MCF 10A (cell line): ENCODE data around the gene GAL. TPM values are rescaled to one million over a fixed set of nuclear protein-coding genes. Genes with fewer than 3 reads are reported as not detected.

Source experiments
- BruUV-seq: library from RNA; stranded (reverse); fragments of 400-500 nt; replicated peaks from 2 replicates; lab custom pipeline; 2021; lab: Mats Ljungman, UMichigan
- CTCF ChIA-PET: fragments of 300-600 bp; sonication (Branson Sonifier 250); formaldehyde crosslinking; extraction: SDS; loops from one replicate; lab custom pipeline; 2021; ENCODE audit warnings: antibody characterized with exemption, inconsistent platforms; lab: Yijun Ruan, JAX
- POLR2A ChIA-PET: fragments of 300-600, 350-650 bp; sonication (Branson Sonifier 250); formaldehyde crosslinking; extraction: SDS; loops from one replicate; lab custom pipeline; 2020; ENCODE audit warnings: antibody characterized with exemption, inconsistent platforms; lab: Yijun Ruan, JAX
- DNase-seq: peaks from one replicate; pipeline ENCODE4 v3.0.0-alpha.2; 2018; ENCODE audit not compliant: unreplicated experiment
- H3K27ac Mint-ChIP-seq: one replicate; pipeline ENCODE4 v1.8.0; 2022; ENCODE audit warnings: mild to moderate bottlenecking, low read depth, mixed read lengths; ENCODE audit not compliant: unreplicated experiment
- H3K27me3 Mint-ChIP-seq: one replicate; pipeline ENCODE4 v1.8.0; 2022; ENCODE audit warnings: mixed read lengths; ENCODE audit not compliant: insufficient read depth, unreplicated experiment
- H3K36me3 Mint-ChIP-seq: one replicate; pipeline ENCODE4 v1.8.0; 2022; ENCODE audit warnings: mild to moderate bottlenecking, moderate library complexity, mixed read lengths; ENCODE audit not compliant: insufficient read depth, unreplicated experiment
- H3K4me1 Mint-ChIP-seq: one replicate; pipeline ENCODE4 v1.8.0; 2022; ENCODE audit warnings: mixed read lengths; ENCODE audit not compliant: insufficient read depth, unreplicated experiment
- H3K4me3 Mint-ChIP-seq: one replicate; pipeline ENCODE4 v1.8.0; 2022; ENCODE audit warnings: mild to moderate bottlenecking, moderate library complexity, mixed read lengths; ENCODE audit not compliant: unreplicated experiment
- H3K9me3 Mint-ChIP-seq: one replicate; pipeline ENCODE4 v1.8.0; 2022; ENCODE audit warnings: mixed read lengths; ENCODE audit not compliant: unreplicated experiment
- CTCF ChIP-seq: fragments of 200-600 bp; IDR thresholded peaks from one replicate; pipeline ENCODE4 v1.8.0; 2022; ENCODE audit warnings: antibody characterized with exemption, mild to moderate bottlenecking; ENCODE audit not compliant: unreplicated experiment
- intact Hi-C: fragments of 100-400 bp; cut with micrococcal nuclease; formaldehyde crosslinking; loops from 2 replicates; pipeline ENCODE4 v1.14.1; 2022
- total RNA-seq: library from RNA; stranded (reverse); gene quantifications from 2 replicates; pipeline ENCODE4 v1.2.3, GENCODE V29; 2022

GAL gene
- total RNA-seq, 1 experiment from 2014 or later = not detected

- Mint-ChIP-seq H3K4me3 (no peak overlapping the region), H3K27ac (no peak overlapping the region), H3K36me3 (no peaks in the 10 kb centered on the region), H3K27me3 (peaks cover 40% of the 10 kb centered on the region), H3K4me1 (no peaks in the 10 kb centered on the region), H3K9me3 (no peaks in the 10 kb centered on the region)
- DNase-seq = no peak
- no TSS peak for BruUV-seq
- no peak for TF ChIP-seq CTCF
- ChIA-PET CTCF (interaction anchor here (1.1 kb wide), 1 partner anchor 12 kb away, joined by 3 read pairs; no protein-coding TSS in a partner anchor), POLR2A (no interaction called here)
- intact Hi-C loops = no loop called here
These were observed 14.6 kb downstream of the GAL start for GRCh38 chr11:68698993-68699392.

- no peak for TF ChIP-seq CTCF
- Mint-ChIP-seq H3K36me3 (no peaks in the 10 kb centered on the region), H3K9me3 (no peaks in the 10 kb centered on the region), H3K27me3 (peaks cover 27% of the 10 kb centered on the region), H3K27ac (no peak overlapping the region), H3K4me3 (no peak overlapping the region), H3K4me1 (no peaks in the 10 kb centered on the region)
- intact Hi-C loops = no loop called here
- no TSS peak for BruUV-seq
- ChIA-PET POLR2A (interaction anchor here (0.6 kb wide), 1 partner anchor 340 kb away, joined by 3 read pairs; no protein-coding TSS in a partner anchor), CTCF (no interaction called here)
- DNase-seq = no peak
These were observed 20.5 kb downstream of the GAL start for GRCh38 chr11:68704887-68705286.

- Mint-ChIP-seq H3K4me3 (no peak overlapping the region), H3K4me1 (no peaks in the 10 kb centered on the region), H3K27me3 (peaks cover 30% of the 10 kb centered on the region), H3K36me3 (no peaks in the 10 kb centered on the region), H3K9me3 (no peaks in the 10 kb centered on the region), H3K27ac (no peak overlapping the region)
- intact Hi-C loops = no loop called here
- no peak for DNase-seq
- TF ChIP-seq CTCF = no peak
- BruUV-seq = no TSS peak
- ChIA-PET CTCF (no interaction called here), POLR2A (no interaction called here)
These were observed 23.2 kb downstream of the GAL start for GRCh38 chr11:68707527-68707926.

- ChIA-PET POLR2A (no interaction called here), CTCF (interaction anchor here (0.6 kb wide), 1 partner anchor 48 kb away, joined by 3 read pairs; no protein-coding TSS in a partner anchor)
- intact Hi-C loops = no loop called here
- TF ChIP-seq CTCF = no peak
- Mint-ChIP-seq H3K4me1 (no peaks in the 10 kb centered on the region), H3K27ac (no peak overlapping the region), H3K36me3 (no peaks in the 10 kb centered on the region), H3K27me3 (peaks cover 15% of the 10 kb centered on the region), H3K4me3 (no peak overlapping the region), H3K9me3 (no peaks in the 10 kb centered on the region)
- DNase-seq = no peak
- no TSS peak for BruUV-seq
These were observed 24.7 kb downstream of the GAL start for GRCh38 chr11:68709062-68709461.
